C4-2B (cell line): Measurements from ENCODE around the gene ZNF524.

ENCODE experiments used
- H3K27ac ChIP-seq: fragments of 450-650 bp; 2 replicates; pipeline ENCODE4 v1.5.1; 2017
- CTCF ChIP-seq: fragments of 450-650 bp; conservative IDR thresholded peaks from 2 replicates; pipeline ENCODE4 v1.5.1; 2017; ENCODE audit warnings: mild to moderate bottlenecking
- ZFX ChIP-seq: fragments of 450-650 bp; IDR thresholded peaks from 2 replicates; pipeline ENCODE4 v1.6.1; 2017

The ZNF524 gene

DNA sequence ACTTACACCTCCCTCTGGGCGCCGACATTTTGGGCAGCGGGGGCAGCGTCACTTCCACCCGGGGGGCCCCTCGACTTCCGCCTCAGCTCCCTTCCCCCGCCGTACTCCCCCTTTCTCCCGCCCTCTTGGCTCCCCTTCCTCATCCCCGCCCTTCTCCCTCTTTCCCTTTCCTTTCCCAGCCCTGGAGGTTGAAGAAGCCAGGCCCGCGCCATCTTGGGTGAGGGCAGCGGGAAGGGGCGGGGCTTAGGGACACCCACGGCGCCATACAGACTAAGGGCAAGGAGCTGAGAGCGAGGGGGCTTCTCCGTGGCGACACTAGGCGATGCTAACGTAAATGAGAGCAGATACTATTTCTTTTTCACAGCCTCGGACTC lies 633 bp upstream of the ZNF524 start, which contains the start of gene FIZ1:
Gene FIZ1 (minus strand): TSS at position 50 of the 374 bp plus-strand sequence. CDS start 1,652 bp downstream, outside the sequence.
- H3K27ac ChIP-seq: peak within 1 kb of the TSS; percentile 91
- TF ChIP-seq CTCF (no peak), ZFX (no peak; the same call in 1 of the 2 replicates)

DNA sequence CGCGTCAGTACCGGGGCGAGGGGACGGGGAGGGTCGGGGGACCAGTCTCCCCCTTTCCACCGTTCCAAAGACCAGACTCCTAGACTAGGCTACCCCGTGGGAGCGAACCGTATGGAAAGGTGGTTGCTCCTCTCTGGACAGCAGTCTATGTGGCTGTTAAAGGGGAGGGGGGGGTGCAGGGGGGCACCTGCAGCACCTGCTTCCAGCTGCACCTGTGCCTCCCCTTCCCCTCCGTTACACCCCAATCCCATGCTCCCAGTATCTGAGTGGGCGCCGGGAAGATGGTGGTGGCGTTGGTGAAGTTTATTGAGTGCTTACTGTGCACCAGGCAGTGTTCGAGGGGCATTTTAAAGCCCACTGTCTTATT lies 557 bp downstream of the ZNF524 start:
- H3K27ac ChIP-seq: peak overlapping the region; percentile 91
- no peak for TF ChIP-seq ZFX
- TF ChIP-seq CTCF: no peak

DNA sequence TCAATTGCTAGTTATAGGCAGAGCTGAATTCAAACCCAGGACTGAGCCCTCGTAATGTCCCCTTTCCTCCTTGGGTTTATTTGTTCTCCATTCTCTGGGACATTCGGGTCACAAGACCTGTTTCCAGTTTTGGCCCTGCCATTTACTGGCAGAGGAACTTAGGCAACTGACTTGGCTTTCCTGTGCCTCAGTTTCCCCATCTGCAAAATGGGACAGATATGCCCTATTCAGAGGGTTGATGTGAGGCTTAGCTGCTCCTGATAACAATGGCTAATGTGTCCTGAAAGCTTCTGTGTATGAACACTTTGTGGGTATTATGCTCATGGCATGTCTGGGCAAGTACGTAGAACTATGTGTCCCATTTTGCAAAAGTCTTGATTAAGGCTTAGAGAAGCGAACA lies 996 bp downstream of the ZNF524 start:
- H3K27ac ChIP-seq: peak overlapping the region; percentile 91
- TF ChIP-seq CTCF (no peak), ZFX (no peak)

DNA sequence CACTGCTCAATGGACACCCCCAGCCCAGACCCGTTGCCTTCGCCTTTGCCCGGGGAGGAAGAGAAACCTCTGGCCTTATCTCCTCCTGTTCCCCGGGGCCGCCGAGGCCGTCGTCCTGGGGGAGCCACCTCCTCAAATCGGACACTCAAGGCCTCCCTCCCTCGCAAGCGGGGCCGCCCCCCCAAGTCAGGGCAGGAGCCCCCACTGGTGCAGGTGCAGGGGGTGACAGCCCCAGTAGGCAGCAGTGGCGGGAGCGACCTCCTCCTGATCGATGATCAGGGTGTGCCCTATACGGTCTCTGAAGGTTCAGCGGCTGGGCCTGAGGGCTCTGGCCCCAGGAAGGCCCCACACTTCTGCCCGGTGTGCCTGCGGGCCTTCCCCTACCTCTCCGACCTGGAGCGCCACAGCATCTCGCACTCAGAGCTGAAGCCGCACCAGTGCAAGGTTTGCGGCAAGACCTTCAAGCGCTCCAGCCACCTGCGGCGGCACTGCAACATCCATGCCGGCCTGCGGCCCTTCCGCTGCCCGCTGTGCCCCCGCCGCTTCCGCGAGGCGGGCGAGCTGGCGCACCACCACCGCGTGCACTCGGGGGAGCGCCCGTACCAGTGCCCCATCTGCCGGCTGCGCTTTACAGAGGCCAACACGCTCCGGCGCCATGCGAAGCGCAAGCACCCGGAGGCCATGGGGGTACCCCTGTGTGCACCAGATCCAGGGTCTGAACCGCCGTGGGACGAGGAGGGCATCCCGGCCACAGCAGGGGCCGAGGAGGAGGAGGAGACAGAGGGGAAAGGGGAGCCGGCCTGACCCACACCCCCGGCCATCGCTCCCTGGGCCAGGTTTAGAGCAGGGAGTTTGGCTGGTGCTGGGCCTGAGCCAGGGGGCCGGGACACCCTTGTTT lies 2.3 kb downstream of the ZNF524 start:
- no peak for TF ChIP-seq ZFX
- TF ChIP-seq CTCF: no peak
- H3K27ac ChIP-seq: no peak overlapping the region

DNA sequence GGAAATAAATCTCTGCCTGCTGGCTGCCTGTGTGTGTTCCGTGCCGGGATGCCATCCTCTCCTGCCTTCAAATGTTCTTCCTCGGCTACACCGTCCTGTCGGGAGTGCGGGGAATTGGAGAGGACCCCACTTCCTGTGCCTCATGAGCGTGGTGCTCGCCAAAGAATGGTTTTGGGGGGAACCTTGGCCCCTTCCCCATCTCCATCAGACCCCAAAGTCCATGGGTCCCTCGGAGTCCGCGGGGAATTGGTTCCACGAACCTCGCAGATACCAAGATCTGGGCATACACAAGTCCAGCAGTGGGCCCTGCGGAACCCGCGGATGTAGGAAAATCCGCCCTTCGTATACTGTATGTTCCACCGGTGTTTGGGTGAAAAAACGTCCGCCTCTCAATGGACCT lies 3.0 kb downstream of the ZNF524 start:
- no peak overlapping the region for H3K27ac ChIP-seq
- no peak for TF ChIP-seq CTCF
- no peak for TF ChIP-seq ZFX

- TF ChIP-seq ZFX (no peak), CTCF (no peak)
- H3K27ac ChIP-seq: peak overlapping the region; percentile 92; the same call in 1 of the 2 replicates
These were observed 3.6 kb downstream of the ZNF524 start for GRCh38 chr19:55603581-55604292.

DNA sequence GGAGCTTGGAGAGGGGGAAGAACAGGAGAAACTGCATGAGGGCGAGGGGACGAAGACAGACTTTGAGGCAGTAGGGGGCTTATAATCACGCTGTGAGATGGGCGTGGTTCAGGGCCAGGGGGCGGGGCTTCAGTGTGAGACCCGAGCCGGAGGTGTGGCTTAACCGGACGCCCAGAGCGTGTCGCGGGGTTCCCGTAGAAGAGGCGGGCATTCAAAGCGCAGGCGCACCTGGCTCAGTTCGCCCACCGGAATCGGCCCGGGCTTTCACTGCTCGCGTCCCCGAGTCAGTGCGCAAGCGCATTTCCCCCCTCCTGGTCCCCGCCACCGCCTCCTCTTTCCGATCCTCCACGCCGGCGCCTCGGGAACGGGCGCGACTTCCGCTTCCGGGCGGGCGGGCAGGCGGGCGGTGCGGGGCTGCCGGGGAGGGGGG lies 5.1 kb downstream of the ZNF524 start:
- H3K27ac ChIP-seq: peak overlapping the region; percentile 92
- no peak for TF ChIP-seq CTCF
- no peak for TF ChIP-seq ZFX
